HepG2 (cell line): Measurements from ENCODE around the gene PHF21B. TPM values are rescaled to one million over a fixed set of nuclear protein-coding genes. Genes with fewer than 3 reads are reported as not detected.

Experiments
- ATAC-seq: fragments of 200-7000 bp; cut with Tn5 transposase; 3 replicates; pipeline ENCODE4 v1.9.1; 2020; ENCODE audit warnings: mild to moderate bottlenecking, moderate library complexity
- BruUV-seq: library from RNA; stranded (reverse); fragments of 400-500 nt; replicated peaks from 2 replicates; lab custom pipeline; 2021; lab: Mats Ljungman, UMichigan
- CTCF ChIA-PET: fragments of 300-600 bp; formaldehyde crosslinking; extraction: SDS; loops from one replicate; lab custom pipeline; 2021; ENCODE audit warnings: low total read pairs, inconsistent platforms, low intra/inter-chr PET ratio; lab: Yijun Ruan, JAX
- POLR2A ChIA-PET: fragments of 350-600 bp; sonication (Branson Sonifier 250); formaldehyde crosslinking; loops from one replicate; lab custom pipeline; 2020; ENCODE audit warnings: antibody characterized with exemption, inconsistent platforms; lab: Yijun Ruan, JAX
- DNase-seq: peaks from one replicate; pipeline ENCODE4 v3.0.0-alpha.2; 2015; ENCODE audit warnings: low spot score
- FAIRE-seq: peaks from 3 replicates; lab custom pipeline; 2011; peaks lifted over from hg19 to GRCh38; lab: Jason Lieb, UNC
- H2AFZ ChIP-seq: one replicate; pipeline ENCODE4 v1.6.1; 2011; ENCODE audit warnings: low read length, inconsistent platforms
- H3K27ac ChIP-seq: fragments of 300-600 bp; 3 replicates; pipeline ENCODE4 v1.8.0; 2011; ENCODE audit warnings: mixed run types, mild to moderate bottlenecking, mixed read lengths, low read length, inconsistent platforms; ENCODE audit not compliant: insufficient read depth; ENCODE audit errors: extremely low read length
- H3K27me3 ChIP-seq, 2 experiments: fragments of 200-600 bp in 1 of 2; 2 replicates in 1 of 2; 3 replicates in 1 of 2; pipeline versions ENCODE4 v1.6.0 to v1.8.0; 2011; ENCODE audit warnings: low read length in 2 of 2, mild to moderate bottlenecking in 2 of 2, moderate library complexity in 2 of 2, inconsistent platforms in 1 of 2; ENCODE audit not compliant: insufficient read depth in 2 of 2, control insufficient read depth in 1 of 2
- H3K36me3 ChIP-seq, 2 experiments: fragments of 200-600 bp in 1 of 2; replicated peaks in 1 of 2; 2 replicates in 1 of 2; 3 replicates in 1 of 2; pipeline versions ENCODE4 v1.5.1 to v1.8.0; 2011; ENCODE audit warnings: low read length in 2 of 2, inconsistent platforms in 1 of 2; ENCODE audit not compliant: insufficient read depth in 2 of 2, control insufficient read depth in 1 of 2
- H3K4me1 ChIP-seq: 2 replicates; pipeline ENCODE4 v1.5.1; 2012; ENCODE audit warnings: low read length, inconsistent platforms; ENCODE audit not compliant: insufficient read depth
- H3K4me2 ChIP-seq: 2 replicates; pipeline ENCODE4 v1.6.0; 2011; ENCODE audit warnings: low read depth, low read length, inconsistent platforms
- H3K4me3 ChIP-seq, 3 experiments: fragments of 200-600 bp in 1 of 3; sonication (generic), shearing (Covaris generic) in 1 of 3; replicated peaks in 1 of 3; 2 replicates each; pipeline ENCODE4 v1.5.1; 2011 to 2016; ENCODE audit warnings: low read length in 3 of 3, inconsistent platforms in 2 of 3, low read depth in 2 of 3, mild to moderate bottlenecking in 2 of 3, control low read depth in 1 of 3, mixed read lengths in 1 of 3; ENCODE audit not compliant: insufficient read depth in 1 of 3
- H3K79me2 ChIP-seq: one replicate; pipeline ENCODE4 v1.6.1; 2011; ENCODE audit warnings: low read length, inconsistent platforms; ENCODE audit not compliant: insufficient read depth
- H3K9ac ChIP-seq: 2 replicates; pipeline ENCODE4 v1.6.0; 2011; ENCODE audit warnings: mild to moderate bottlenecking, low read depth, low read length, inconsistent platforms; ENCODE audit not compliant: insufficient read depth
- H3K9me3 ChIP-seq: 2 replicates; pipeline ENCODE4 v1.5.1; 2012; ENCODE audit warnings: mild to moderate bottlenecking, low read length
- H4K20me1 ChIP-seq: 2 replicates; pipeline ENCODE4 v1.6.0; 2011; ENCODE audit warnings: inconsistent platforms, mild to moderate bottlenecking, low read length, moderate library complexity; ENCODE audit not compliant: insufficient read depth
- ATF7 ChIP-seq, 2 experiments: fragments of 450-650 bp in 1 of 2; sonication (generic) in 1 of 2; formaldehyde crosslinking in 1 of 2; IDR thresholded peaks; 2 replicates each; pipeline versions ENCODE4 v1.4.0 to v1.6.1; 2016 to 2020; ENCODE audit warnings: antibody characterized with exemption in 1 of 2, mild to moderate bottlenecking in 1 of 2, missing genetic modification reagents in 1 of 2
- CC2D1A ChIP-seq: sonication (generic); formaldehyde crosslinking; IDR thresholded peaks from 2 replicates; pipeline ENCODE4 v1.8.1; 2023; ENCODE audit warnings: mild to moderate bottlenecking, missing genetic modification reagents
- FIP1L1 ChIP-seq: fragments of 200-400 bp; formaldehyde crosslinking; IDR thresholded peaks from 2 replicates; pipeline ENCODE4 v1.6.1; 2018; ENCODE audit warnings: low read depth, mild to moderate bottlenecking, low read length, moderate library complexity, borderline replicate concordance; ENCODE audit not compliant: insufficient read depth
- FOSL1 ChIP-seq: sonication (generic); formaldehyde crosslinking; IDR thresholded peaks from 2 replicates; pipeline ENCODE4 v1.9.0; 2021; ENCODE audit warnings: missing genetic modification reagents, borderline replicate concordance
- HNRNPK ChIP-seq: fragments of 200-400 bp; formaldehyde crosslinking; IDR thresholded peaks from 2 replicates; pipeline ENCODE4 v1.6.1; 2018; ENCODE audit warnings: low read length, low read depth, moderate library complexity, mild to moderate bottlenecking; ENCODE audit not compliant: poor library complexity, severe bottlenecking
- NFYB ChIP-seq: sonication (generic); formaldehyde crosslinking; IDR thresholded peaks from 2 replicates; pipeline ENCODE4 v1.4.0; 2020; ENCODE audit warnings: missing genetic modification reagents
- TERF1 ChIP-seq: sonication (generic); formaldehyde crosslinking; IDR thresholded peaks from 2 replicates; pipeline ENCODE4 v1.8.0; 2022; ENCODE audit warnings: mild to moderate bottlenecking, missing genetic modification reagents, moderate library complexity
- ZFP62 ChIP-seq: sonication (generic); formaldehyde crosslinking; IDR thresholded peaks from 2 replicates; pipeline ENCODE4 v1.4.0; 2020; ENCODE audit warnings: missing genetic modification reagents
- ZKSCAN5 ChIP-seq: sonication (generic); formaldehyde crosslinking; IDR thresholded peaks from 2 replicates; pipeline ENCODE4 v1.5.1; 2020; ENCODE audit warnings: mild to moderate bottlenecking, missing genetic modification reagents
- ZMYM4 ChIP-seq: sonication (generic); formaldehyde crosslinking; IDR thresholded peaks from 2 replicates; pipeline ENCODE4 v1.8.1; 2023; ENCODE audit warnings: mild to moderate bottlenecking, missing genetic modification reagents
- WGBS: methylation state at CpG from one replicate; pipeline ENCODE4 v1.1.6; 2017; ENCODE audit warnings: low lambda C conversion rate; 5-methylcytosine and 5-hydroxymethylcytosine counted together
- in situ Hi-C: cut with HindIII; loops from 2 replicates; pipeline ENCODE4 v1.10.0; 2017; ENCODE audit warnings: low pct_unique_long_range_greater_than_20kb; ENCODE audit not compliant: extremely low pct_ligation_motif_present
- intact Hi-C: fragments of 100-400 bp; cut with micrococcal nuclease; formaldehyde crosslinking; loops from one replicate; pipeline ENCODE4 v1.10.0; 2022; ENCODE audit not compliant: unreplicated experiment
- polyA plus RNA-seq, 8 experiments: library from polyadenylated mRNA; depleted of rRNA in 3 of 8; stranded (reverse) in 7 of 8; unstranded in 1 of 8; fragments of >200 nt; fragmentation: Illumina TruSeq in 4 of 8; extraction: Trizol in 4 of 8; gene quantifications; 2 replicates each; pipeline versions ENCODE4 v1.2.1 to v1.2.3, GENCODE V29; 2011 to 2016; ENCODE audit warnings: low read depth in 4 of 8, missing spikeins in 1 of 8, mixed read lengths in 1 of 8; ENCODE audit not compliant: insufficient read depth in 1 of 8
- total RNA-seq, 5 experiments: library from RNA; depleted of rRNA; stranded (reverse); fragments of >200 nt; fragmentation: Illumina TruSeq; extraction: Trizol; gene quantifications; 2 replicates each; pipeline ENCODE4 v1.2.3, GENCODE V29; 2016; ENCODE audit warnings: low read depth in 1 of 5

PHF21B gene
- total and polyA plus RNA-seq, 2 of the 13 experiments (the other 11 are each of a cell fraction or from before 2014, with no cell fraction given): not detected

- ATAC-seq (no peak), DNase-seq (no peak), FAIRE-seq (no peak)
- H3K9me3 ChIP-seq: no peaks in the 10 kb centered on the region
- no peak overlapping the region for H3K4me3 ChIP-seq
- H3K36me3 ChIP-seq: no peaks in the 10 kb centered on the region
- peaks cover 5 to 29% of the 10 kb centered on the region in 2 experiments; a peak in 3 of 5 replicates for H3K27me3 ChIP-seq
- 6% methylated on average over 11 of the region's 11 CpGs for WGBS
- POLR2A ChIA-PET: no interaction called here
- no peak overlapping the region for H3K27ac ChIP-seq
- in situ Hi-C loops: no loop called here
- TF ChIP-seq FOSL1 (CRISPR knock-in tag): no peak
- TF ChIP-seq NFYB (CRISPR knock-in tag): no peak
- no peak for TF ChIP-seq ZKSCAN5 (CRISPR knock-in tag)
- no peak for TF ChIP-seq ATF7 (IDR thresholded peaks at IDR 0.05)
- no peak for TF ChIP-seq ATF7 (CRISPR knock-in tag; IDR thresholded peaks at IDR 0.05)
- TF ChIP-seq HNRNPK: no peak
- TF ChIP-seq, all 625 proteins: peak for 0
- intact Hi-C loops: no loop called here
- Histone ChIP-seq H3K9ac (no peak overlapping the region), H2AFZ (no peak overlapping the region), H3K4me1 (no peaks in the 10 kb centered on the region), H3K4me2 (no peak overlapping the region), H4K20me1 (0 out of 2 replicates have a peak, but pooled peaks cover 6% of the 10 kb centered on the region), H3K79me2 (no peaks in the 10 kb centered on the region)
- CTCF ChIA-PET: no interaction called here
- BruUV-seq: no TSS peak
These were observed 38.0 kb downstream of the PHF21B start for GRCh38 chr22:44971651-44972362.

- Histone ChIP-seq H3K9me3 (no peaks in the 10 kb centered on the region), H3K4me3 (no peak overlapping the region), H2AFZ (no peak overlapping the region), H3K27ac (no peak overlapping the region), H4K20me1 (no peaks in the 10 kb centered on the region), H3K79me2 (no peaks in the 10 kb centered on the region), H3K27me3 (peaks cover 7 to 44% of the 10 kb centered on the region in 2 experiments; a peak in 4 of 5 replicates), H3K4me2 (no peak overlapping the region), H3K36me3 (no peaks in the 10 kb centered on the region), H3K9ac (no peak overlapping the region), H3K4me1 (no peaks in the 10 kb centered on the region)
- no peak for ATAC-seq
- 0% methylated on average over 5 of the region's 6 CpGs for WGBS
- in situ Hi-C loops: no loop called here
- no peak for FAIRE-seq
- ChIA-PET CTCF (no interaction called here), POLR2A (no interaction called here)
- TF ChIP-seq CC2D1A (CRISPR knock-in tag) (no peak), ZFP62 (CRISPR knock-in tag) (no peak), ZMYM4 (CRISPR knock-in tag) (no peak), TERF1 (no peak), FIP1L1 (no peak)
- BruUV-seq: no TSS peak
- intact Hi-C loops: no loop called here
- no peak for DNase-seq
These were observed 39.5 kb downstream of the PHF21B start for GRCh38 chr22:44970291-44970690.
